Neuron (in vitro differentiated cells): ENCODE measurements around the gene BBX.

Experiments used
- H2AFZ ChIP-seq: one replicate; pipeline ENCODE4 v1.6.1; 2013; ENCODE audit warnings: low read depth, mild to moderate bottlenecking, inconsistent platforms, low read length, moderate library complexity
- H3K27me3 ChIP-seq: one replicate; pipeline ENCODE4 v1.6.1; 2013; ENCODE audit warnings: low read length; ENCODE audit not compliant: insufficient read depth
- H3K36me3 ChIP-seq: one replicate; pipeline ENCODE4 v1.6.1; 2013; ENCODE audit warnings: low read length; ENCODE audit not compliant: insufficient read depth
- H3K4me1 ChIP-seq: one replicate; pipeline ENCODE4 v1.6.1; 2013; ENCODE audit warnings: low read length; ENCODE audit not compliant: insufficient read depth
- H3K4me3 ChIP-seq: 2 replicates; pipeline ENCODE4 v1.5.1; 2013; ENCODE audit warnings: mild to moderate bottlenecking, low read length, moderate library complexity
- H3K9me3 ChIP-seq: one replicate; pipeline ENCODE4 v1.6.1; 2013; ENCODE audit warnings: low read length

Gene BBX

GRCh38 chr3:107651782-107652181 lies 129.0 kb downstream of the BBX start:
- Histone ChIP-seq H3K4me3 (no peak overlapping the region), H3K9me3 (peaks cover 5% of the 10 kb centered on the region), H3K4me1 (no peaks in the 10 kb centered on the region), H3K27me3 (no peaks in the 10 kb centered on the region), H2AFZ (no peak overlapping the region), H3K36me3 (peaks cover 2% of the 10 kb centered on the region)

- H3K4me1 ChIP-seq = no peaks in the 10 kb centered on the region
- peaks cover 2% of the 10 kb centered on the region for H3K36me3 ChIP-seq
- H3K27me3 ChIP-seq = no peaks in the 10 kb centered on the region
- H2AFZ ChIP-seq = no peak overlapping the region
- H3K4me3 ChIP-seq = no peak overlapping the region
- H3K9me3 ChIP-seq = peaks cover 2% of the 10 kb centered on the region
These were observed 131.5 kb downstream of the BBX start for GRCh38 chr3:107654218-107654617.

- H3K36me3 ChIP-seq = no peaks in the 10 kb centered on the region
- H3K9me3 ChIP-seq = no peaks in the 10 kb centered on the region
- H3K27me3 ChIP-seq = no peaks in the 10 kb centered on the region
- no peak overlapping the region for H2AFZ ChIP-seq
- no peaks in the 10 kb centered on the region for H3K4me1 ChIP-seq
- no peak overlapping the region for H3K4me3 ChIP-seq
These were observed 135.2 kb downstream of the BBX start for GRCh38 chr3:107657971-107658370.

GRCh38 chr3:107660306-107660976 lies 137.7 kb downstream of the BBX start:
- Histone ChIP-seq H3K27me3 (no peaks in the 10 kb centered on the region), H2AFZ (no peak overlapping the region), H3K4me1 (peaks cover 2% of the 10 kb centered on the region), H3K4me3 (no peak overlapping the region), H3K36me3 (no peaks in the 10 kb centered on the region), H3K9me3 (no peaks in the 10 kb centered on the region)

GRCh38 chr3:107661447-107662123 lies 138.8 kb downstream of the BBX start:
- H3K36me3 ChIP-seq = no peaks in the 10 kb centered on the region
- H3K9me3 ChIP-seq = no peaks in the 10 kb centered on the region
- H3K4me3 ChIP-seq = no peak overlapping the region
- H3K27me3 ChIP-seq = no peaks in the 10 kb centered on the region
- peaks cover 2% of the 10 kb centered on the region for H3K4me1 ChIP-seq
- H2AFZ ChIP-seq = no peak overlapping the region

GRCh38 chr3:107662124-107662507 lies 139.4 kb downstream of the BBX start:
- Histone ChIP-seq H2AFZ (no peak overlapping the region), H3K4me3 (no peak overlapping the region), H3K27me3 (no peaks in the 10 kb centered on the region), H3K9me3 (no peaks in the 10 kb centered on the region), H3K36me3 (no peaks in the 10 kb centered on the region), H3K4me1 (peaks cover 2% of the 10 kb centered on the region)

GRCh38 chr3:107662586-107662985 lies 139.8 kb downstream of the BBX start:
- no peak overlapping the region for H2AFZ ChIP-seq
- no peaks in the 10 kb centered on the region for H3K27me3 ChIP-seq
- H3K4me1 ChIP-seq = peaks cover 2% of the 10 kb centered on the region
- H3K9me3 ChIP-seq = no peaks in the 10 kb centered on the region
- H3K36me3 ChIP-seq = no peaks in the 10 kb centered on the region
- H3K4me3 ChIP-seq = no peak overlapping the region

GRCh38 chr3:107663266-107663665 lies 140.5 kb downstream of the BBX start:
- no peak overlapping the region for H2AFZ ChIP-seq
- no peaks in the 10 kb centered on the region for H3K36me3 ChIP-seq
- no peaks in the 10 kb centered on the region for H3K9me3 ChIP-seq
- peaks cover 2% of the 10 kb centered on the region for H3K4me1 ChIP-seq
- no peak overlapping the region for H3K4me3 ChIP-seq
- no peaks in the 10 kb centered on the region for H3K27me3 ChIP-seq

- Histone ChIP-seq H3K36me3 (no peaks in the 10 kb centered on the region), H2AFZ (no peak overlapping the region), H3K9me3 (no peaks in the 10 kb centered on the region), H3K4me1 (peaks cover 4% of the 10 kb centered on the region), H3K4me3 (no peak overlapping the region), H3K27me3 (no peaks in the 10 kb centered on the region)
These were observed 141.9 kb downstream of the BBX start for GRCh38 chr3:107664614-107665013.

GRCh38 chr3:107665351-107665750 lies 142.6 kb downstream of the BBX start:
- H3K9me3 ChIP-seq = no peaks in the 10 kb centered on the region
- peaks cover 4% of the 10 kb centered on the region for H3K4me1 ChIP-seq
- H3K4me3 ChIP-seq = no peak overlapping the region
- no peaks in the 10 kb centered on the region for H3K27me3 ChIP-seq
- no peaks in the 10 kb centered on the region for H3K36me3 ChIP-seq
- no peak overlapping the region for H2AFZ ChIP-seq

GRCh38 chr3:107666853-107667252 lies 144.1 kb downstream of the BBX start:
- H3K4me3 ChIP-seq = no peak overlapping the region
- no peaks in the 10 kb centered on the region for H3K9me3 ChIP-seq
- no peaks in the 10 kb centered on the region for H3K36me3 ChIP-seq
- H2AFZ ChIP-seq = no peak overlapping the region
- peaks cover 4% of the 10 kb centered on the region for H3K4me1 ChIP-seq
- H3K27me3 ChIP-seq = no peaks in the 10 kb centered on the region

GRCh38 chr3:107668416-107668815 lies 145.7 kb downstream of the BBX start:
- Histone ChIP-seq H3K27me3 (no peaks in the 10 kb centered on the region), H3K4me3 (no peak overlapping the region), H3K36me3 (no peaks in the 10 kb centered on the region), H3K4me1 (peaks cover 4% of the 10 kb centered on the region), H3K9me3 (no peaks in the 10 kb centered on the region), H2AFZ (no peak overlapping the region)

- Histone ChIP-seq H3K9me3 (no peaks in the 10 kb centered on the region), H3K36me3 (no peaks in the 10 kb centered on the region), H3K4me1 (peaks cover 5% of the 10 kb centered on the region), H3K4me3 (no peak overlapping the region), H2AFZ (no peak overlapping the region), H3K27me3 (no peaks in the 10 kb centered on the region)
These were observed 146.2 kb downstream of the BBX start for GRCh38 chr3:107668963-107669362.

GRCh38 chr3:107669669-107670068 lies 146.9 kb downstream of the BBX start:
- H3K36me3 ChIP-seq = no peaks in the 10 kb centered on the region
- no peak overlapping the region for H3K4me3 ChIP-seq
- peaks cover 10% of the 10 kb centered on the region for H3K4me1 ChIP-seq
- no peaks in the 10 kb centered on the region for H3K27me3 ChIP-seq
- H2AFZ ChIP-seq = no peak overlapping the region
- no peaks in the 10 kb centered on the region for H3K9me3 ChIP-seq
